ENCODE measurements around the gene TNIP1. TPM values are rescaled to one million over a fixed set of nuclear protein-coding genes. Genes with fewer than 3 reads are reported as not detected.

Gene TNIP1
- total RNA-seq, 1 donor from 2014 or later: 63.6 TPM

DNA sequence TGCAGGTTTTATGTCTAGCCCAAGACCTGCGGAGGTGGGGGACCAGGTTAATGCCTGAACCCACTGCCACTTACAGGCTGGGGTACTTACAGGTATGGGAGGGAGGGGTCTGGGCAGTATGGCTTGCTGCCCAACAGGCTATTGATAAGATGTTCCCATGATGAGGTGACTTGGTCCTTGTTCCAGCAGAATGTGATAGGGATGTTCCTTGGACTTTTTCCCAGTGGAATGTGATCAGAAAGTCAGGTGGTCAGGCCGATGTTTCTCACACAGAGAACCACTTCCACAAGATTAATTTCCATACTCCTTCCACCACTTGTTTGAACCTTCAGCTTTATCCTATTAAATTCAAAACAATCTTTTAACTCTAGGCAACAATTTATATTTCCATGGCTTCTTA lies 87.4 kb downstream of the TNIP1 start:
- Mint-ChIP-seq H3K27me3 (peaks cover 4% of the 10 kb centered on the region), H3K9me3 (peaks cover 3% of the 10 kb centered on the region), H3K36me3 (no peaks in the 10 kb centered on the region), H3K27ac (no peak overlapping the region), H3K4me1 (ENCODE audit: unreplicated experiment) (no peaks in the 10 kb centered on the region), H3K4me3 (no peak overlapping the region)
- DNase-seq (ENCODE audit: extremely low spot score, unreplicated experiment): no peak
- TF ChIP-seq, protein P1, sequence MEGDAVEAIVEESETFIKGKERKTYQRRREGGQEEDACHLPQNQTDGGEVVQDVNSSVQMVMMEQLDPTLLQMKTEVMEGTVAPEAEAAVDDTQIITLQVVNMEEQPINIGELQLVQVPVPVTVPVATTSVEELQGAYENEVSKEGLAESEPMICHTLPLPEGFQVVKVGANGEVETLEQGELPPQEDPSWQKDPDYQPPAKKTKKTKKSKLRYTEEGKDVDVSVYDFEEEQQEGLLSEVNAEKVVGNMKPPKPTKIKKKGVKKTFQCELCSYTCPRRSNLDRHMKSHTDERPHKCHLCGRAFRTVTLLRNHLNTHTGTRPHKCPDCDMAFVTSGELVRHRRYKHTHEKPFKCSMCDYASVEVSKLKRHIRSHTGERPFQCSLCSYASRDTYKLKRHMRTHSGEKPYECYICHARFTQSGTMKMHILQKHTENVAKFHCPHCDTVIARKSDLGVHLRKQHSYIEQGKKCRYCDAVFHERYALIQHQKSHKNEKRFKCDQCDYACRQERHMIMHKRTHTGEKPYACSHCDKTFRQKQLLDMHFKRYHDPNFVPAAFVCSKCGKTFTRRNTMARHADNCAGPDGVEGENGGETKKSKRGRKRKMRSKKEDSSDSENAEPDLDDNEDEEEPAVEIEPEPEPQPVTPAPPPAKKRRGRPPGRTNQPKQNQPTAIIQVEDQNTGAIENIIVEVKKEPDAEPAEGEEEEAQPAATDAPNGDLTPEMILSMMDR (conservative IDR thresholded peaks at IDR 0.05): no peak

DNA sequence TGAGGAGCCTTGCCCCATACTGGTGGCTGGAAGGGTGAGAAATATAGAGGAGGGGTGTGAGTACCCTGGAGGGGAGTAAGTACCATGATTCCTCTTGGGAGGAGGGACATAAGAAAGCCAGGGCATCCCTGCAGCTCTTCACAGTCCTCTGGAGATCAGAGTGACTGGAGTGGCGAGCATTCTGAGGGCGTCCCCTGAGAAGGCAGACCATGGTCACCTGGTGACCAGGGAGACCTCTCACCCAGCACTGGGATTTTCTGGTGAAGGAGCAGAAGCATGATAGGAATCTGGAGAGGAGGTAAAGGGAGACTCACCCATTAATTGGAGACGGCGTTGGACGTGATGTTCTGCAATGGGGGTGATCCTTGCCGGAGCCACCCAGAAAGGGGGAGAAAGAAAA lies 88.1 kb downstream of the TNIP1 start:
- H3K27ac Mint-ChIP-seq: no peak overlapping the region
- no peak overlapping the region for H3K4me3 Mint-ChIP-seq
- TF ChIP-seq, protein P1 (conservative IDR thresholded peaks at IDR 0.05): no peak
- H3K9me3 Mint-ChIP-seq: peaks cover 3% of the 10 kb centered on the region
- H3K4me1 Mint-ChIP-seq (ENCODE audit: unreplicated experiment): no peaks in the 10 kb centered on the region
- H3K36me3 Mint-ChIP-seq: no peaks in the 10 kb centered on the region
- DNase-seq (ENCODE audit: extremely low spot score, unreplicated experiment): no peak
- peaks cover 4% of the 10 kb centered on the region for H3K27me3 Mint-ChIP-seq

DNA sequence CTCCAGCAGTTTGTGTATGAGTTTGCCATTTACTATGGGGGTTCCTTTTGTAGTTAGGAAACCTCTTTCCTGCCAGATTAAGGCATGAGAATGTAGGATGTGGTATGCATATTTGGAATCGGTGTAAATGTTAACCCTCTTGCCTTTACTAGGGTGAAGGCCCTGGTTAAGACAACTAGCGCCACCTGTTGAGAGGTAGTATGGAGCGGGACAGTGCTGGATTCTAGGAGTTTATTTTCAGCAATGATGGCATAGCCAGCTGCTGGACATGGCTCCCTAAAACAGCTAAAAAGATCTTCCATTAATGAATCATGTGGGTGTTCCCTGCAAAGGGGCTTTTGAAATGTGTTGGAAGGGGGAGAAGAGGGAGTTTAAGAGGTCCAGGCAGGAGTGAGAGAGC lies 91.1 kb downstream of the TNIP1 start:
- Mint-ChIP-seq H3K4me1 (ENCODE audit: unreplicated experiment) (no peaks in the 10 kb centered on the region), H3K27me3 (peaks cover 4% of the 10 kb centered on the region), H3K36me3 (no peaks in the 10 kb centered on the region), H3K27ac (no peak overlapping the region), H3K9me3 (peaks cover 3% of the 10 kb centered on the region), H3K4me3 (no peak overlapping the region)
- no peak for DNase-seq (ENCODE audit: extremely low spot score, unreplicated experiment)
- TF ChIP-seq, protein P1 (conservative IDR thresholded peaks at IDR 0.05): no peak

DNA sequence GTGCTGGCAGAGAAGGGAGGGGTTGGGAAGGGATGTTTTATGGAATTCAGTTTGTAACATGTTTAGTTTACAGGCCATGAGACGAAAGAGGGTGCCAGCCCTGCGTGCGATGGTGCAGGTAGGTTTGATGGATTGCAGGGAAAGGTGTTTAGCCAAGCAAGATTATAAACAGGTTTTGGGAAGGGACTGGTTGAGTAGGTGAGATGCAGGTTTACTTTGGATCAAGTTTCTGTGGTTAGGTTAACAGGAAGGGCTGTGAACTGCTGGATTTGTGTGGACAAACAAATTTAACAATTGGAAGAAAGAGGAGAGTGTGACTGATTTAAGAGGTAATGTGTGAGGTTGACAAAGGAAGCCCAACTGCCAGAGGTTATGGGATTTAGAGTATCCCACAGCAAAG lies 93.1 kb downstream of the TNIP1 start:
- Mint-ChIP-seq H3K36me3 (no peaks in the 10 kb centered on the region), H3K9me3 (no peaks in the 10 kb centered on the region), H3K4me1 (ENCODE audit: unreplicated experiment) (no peaks in the 10 kb centered on the region), H3K27me3 (peaks cover 2% of the 10 kb centered on the region), H3K4me3 (no peak overlapping the region), H3K27ac (no peak overlapping the region)
- TF ChIP-seq, protein P1 (conservative IDR thresholded peaks at IDR 0.05): no peak
- DNase-seq (ENCODE audit: extremely low spot score, unreplicated experiment): no peak

Other genes starting within 250 kb of the TNIP1 start
- gene IRGM, start 234.5 kb downstream of the TNIP1 start, total RNA-seq (ENCODE audit: low replicate concordance): not detected in 2 replicates
- gene ZNF300, start 176.1 kb downstream of the TNIP1 start, total RNA-seq (ENCODE audit: low replicate concordance): 11.9 and 15.0 TPM in 2 replicates
- gene GPX3, start 60.4 kb downstream of the TNIP1 start, total RNA-seq (ENCODE audit: low replicate concordance): 18.4 and 19.7 TPM in 2 replicates
- 42.8 and 200 TPM in 2 replicates for gene ANXA6, start 76.7 kb upstream of the TNIP1 start, total RNA-seq (ENCODE audit: low replicate concordance)
- 11.2 and 24.3 TPM in 2 replicates for gene CCDC69, start 143.1 kb upstream of the TNIP1 start, total RNA-seq (ENCODE audit: low replicate concordance)
- gene GM2A, start 172.2 kb upstream of the TNIP1 start, total RNA-seq (ENCODE audit: low replicate concordance): 38.1 and 51.3 TPM in 2 replicates
- not detected in 2 replicates for gene SLC36A3, start 222.7 kb upstream of the TNIP1 start, total RNA-seq (ENCODE audit: low replicate concordance)

Measured in type B pancreatic cell (in vitro differentiated cells).